Measurements from ENCODE around the gene VAMP4. TPM values are rescaled to one million over a fixed set of nuclear protein-coding genes. Genes with fewer than 3 reads are reported as not detected.

The VAMP4 gene
- total RNA-seq, 1 experiment from 2014 or later = 6.3 TPM

DNA sequence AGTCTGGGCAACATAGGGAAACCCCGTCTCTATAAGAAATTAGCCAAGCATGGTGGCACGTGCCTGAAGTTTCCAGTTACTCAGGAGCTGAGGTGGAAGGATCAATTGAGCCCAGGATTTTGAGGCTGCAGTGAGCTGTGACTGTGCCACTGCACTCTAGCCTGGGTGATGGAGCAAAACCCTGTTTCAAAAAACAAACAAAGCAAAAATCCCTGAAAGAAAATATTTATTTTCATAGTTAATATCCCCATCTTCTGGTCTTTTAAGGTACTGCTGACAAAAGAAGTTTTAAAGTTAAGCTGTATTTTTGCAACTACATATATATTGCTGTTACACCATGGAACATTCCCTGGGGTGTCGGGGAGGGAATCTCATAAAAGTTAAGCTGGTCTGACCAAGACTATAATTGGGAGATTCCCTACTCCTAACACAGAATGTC, 26.0 kb downstream of the VAMP4 start:
- H3K4me3 ChIP-seq (replicated peaks in 1 of 2; ENCODE audit: low read depth in 1 of 2, low read length in 2 of 2) = no peak overlapping the region
- no peaks in the 10 kb centered on the region for H3K9me3 ChIP-seq (ENCODE audit: control insufficient read depth in 1 of 2, insufficient read depth in 1 of 2, low read depth in 1 of 2, low read length in 2 of 2)
- H3K79me2 ChIP-seq (ENCODE audit: insufficient read depth, low read length) = no peaks in the 10 kb centered on the region
- H3K27ac ChIP-seq (ENCODE audit: low read depth, low read length) = no peak overlapping the region
- peak; percentile 49 for ATAC-seq
- H3K36me3 ChIP-seq (ENCODE audit: control insufficient read depth in 1 of 2, insufficient read depth in 2 of 2, low read length in 2 of 2) = no peaks in the 10 kb centered on the region
- BruUV-seq (replicated peaks) = no TSS peak
- ChIA-PET CTCF (interaction anchor here (0.6 to 2.2 kb wide), 15 partner anchors 9 to 634 kb away, joined by 3 to 26 read pairs (median 5); partner anchors contain the start of genes FMO4, MYOC and PRRC2C), POLR2A (no interaction called here), RAD21 (ENCODE audit: low non-redundant PET in 1 of 2, low total read pairs in 2 of 2, uncharacterized antibody in 2 of 2, unreplicated experiment in 2 of 2) (interaction anchor here (1.0 to 1.6 kb wide), 3 partner anchors 71 to 635 kb away, joined by 4 to 10 read pairs (median 7); no protein-coding TSS in a partner anchor)
- H4K20me1 ChIP-seq (ENCODE audit: insufficient read depth) = no peaks in the 10 kb centered on the region
- no peak overlapping the region for H3K9ac ChIP-seq (ENCODE audit: low read length)
- no peak overlapping the region for H2AFZ ChIP-seq (ENCODE audit: low read depth, low read length, poor library complexity, severe bottlenecking)
- no peaks in the 10 kb centered on the region for H3K9me2 ChIP-seq (ENCODE audit: insufficient read depth)
- DNase-seq (ENCODE audit: low read depth, low spot score) = no peak
- H3K4me1 ChIP-seq (ENCODE audit: control insufficient read depth in 1 of 2, insufficient read depth in 2 of 2, low read length in 2 of 2) = no peaks in the 10 kb centered on the region
- H3K27me3 ChIP-seq (ENCODE audit: insufficient read depth, low read length) = no peaks in the 10 kb centered on the region
- TF ChIP-seq, protein P1, sequence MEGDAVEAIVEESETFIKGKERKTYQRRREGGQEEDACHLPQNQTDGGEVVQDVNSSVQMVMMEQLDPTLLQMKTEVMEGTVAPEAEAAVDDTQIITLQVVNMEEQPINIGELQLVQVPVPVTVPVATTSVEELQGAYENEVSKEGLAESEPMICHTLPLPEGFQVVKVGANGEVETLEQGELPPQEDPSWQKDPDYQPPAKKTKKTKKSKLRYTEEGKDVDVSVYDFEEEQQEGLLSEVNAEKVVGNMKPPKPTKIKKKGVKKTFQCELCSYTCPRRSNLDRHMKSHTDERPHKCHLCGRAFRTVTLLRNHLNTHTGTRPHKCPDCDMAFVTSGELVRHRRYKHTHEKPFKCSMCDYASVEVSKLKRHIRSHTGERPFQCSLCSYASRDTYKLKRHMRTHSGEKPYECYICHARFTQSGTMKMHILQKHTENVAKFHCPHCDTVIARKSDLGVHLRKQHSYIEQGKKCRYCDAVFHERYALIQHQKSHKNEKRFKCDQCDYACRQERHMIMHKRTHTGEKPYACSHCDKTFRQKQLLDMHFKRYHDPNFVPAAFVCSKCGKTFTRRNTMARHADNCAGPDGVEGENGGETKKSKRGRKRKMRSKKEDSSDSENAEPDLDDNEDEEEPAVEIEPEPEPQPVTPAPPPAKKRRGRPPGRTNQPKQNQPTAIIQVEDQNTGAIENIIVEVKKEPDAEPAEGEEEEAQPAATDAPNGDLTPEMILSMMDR (IDR thresholded peaks at IDR 0.05 in 2 of 3, conservative IDR thresholded peaks at IDR 0.05 in 1 of 3; ENCODE audit: borderline replicate concordance in 1 of 3, insufficient read depth in 1 of 3, low read depth in 2 of 3, low read length in 2 of 3) = peak; percentile 23 to 53 (median 50); a peak in 4 of 6 replicates
- no peak for TF ChIP-seq POLR2A (IDR thresholded peaks at IDR 0.05; ENCODE audit: borderline replicate concordance, extremely low read depth, insufficient read depth, insufficient read length)
- peak; percentile 60 for TF ChIP-seq RAD21 (IDR thresholded peaks at IDR 0.05; ENCODE audit: low read depth)
- intact Hi-C loops (cut with micrococcal nuclease) = loop anchor here (1.0 to 10.0 kb wide), 3 partner anchors 71 to 631 kb away; partner anchors contain the start of gene FMO1
- H3K4me2 ChIP-seq (ENCODE audit: low read length) = no peak overlapping the region

DNA sequence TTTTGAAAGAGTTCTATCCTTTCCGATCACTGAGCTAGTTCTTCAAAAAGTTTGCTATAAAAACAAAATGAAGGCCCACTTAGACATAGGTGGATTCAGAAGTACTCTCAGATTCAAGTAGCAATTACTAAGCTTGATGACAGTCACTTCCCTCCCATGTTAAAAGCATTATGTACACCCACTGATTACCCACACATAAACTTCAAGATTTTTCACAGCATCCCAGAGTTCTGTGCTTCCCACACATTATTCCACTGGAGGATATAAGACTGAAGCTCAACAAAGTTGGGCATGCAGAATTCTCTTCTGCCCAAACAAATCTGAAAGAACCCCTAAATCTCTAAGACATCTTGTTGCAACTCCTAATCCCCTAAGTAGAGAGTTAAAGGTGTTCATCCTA, 29.5 kb downstream of the VAMP4 start:
- H3K79me2 ChIP-seq (ENCODE audit: insufficient read depth, low read length) = no peaks in the 10 kb centered on the region
- no peak for DNase-seq (ENCODE audit: low read depth, low spot score)
- no peak overlapping the region for H2AFZ ChIP-seq (ENCODE audit: low read depth, low read length, poor library complexity, severe bottlenecking)
- no peak overlapping the region for H3K4me3 ChIP-seq (replicated peaks in 1 of 2; ENCODE audit: low read depth in 1 of 2, low read length in 2 of 2)
- BruUV-seq (replicated peaks) = no TSS peak
- no peaks in the 10 kb centered on the region for H3K9me3 ChIP-seq (ENCODE audit: control insufficient read depth in 1 of 2, insufficient read depth in 1 of 2, low read depth in 1 of 2, low read length in 2 of 2)
- H3K27ac ChIP-seq (ENCODE audit: low read depth, low read length) = no peak overlapping the region
- intact Hi-C loops (cut with micrococcal nuclease) = loop anchor here (10.0 kb wide), 2 partner anchors 468 to 628 kb away; partner anchors contain the start of gene FMO1
- no peak overlapping the region for H3K9ac ChIP-seq (ENCODE audit: low read length)
- ChIA-PET POLR2A (no interaction called here), RAD21 (ENCODE audit: low non-redundant PET in 1 of 2, low total read pairs in 2 of 2, uncharacterized antibody in 2 of 2, unreplicated experiment in 2 of 2) (no interaction called here), CTCF (interaction anchor here (0.9 kb wide), 1 partner anchor 56 kb away, joined by 4 read pairs; no protein-coding TSS in a partner anchor)
- H3K9me2 ChIP-seq (ENCODE audit: insufficient read depth) = no peaks in the 10 kb centered on the region
- H3K4me2 ChIP-seq (ENCODE audit: low read length) = no peak overlapping the region
- H3K27me3 ChIP-seq (ENCODE audit: insufficient read depth, low read length) = no peaks in the 10 kb centered on the region
- no peak for ATAC-seq
- no peaks in the 10 kb centered on the region for H3K4me1 ChIP-seq (ENCODE audit: control insufficient read depth in 1 of 2, insufficient read depth in 2 of 2, low read length in 2 of 2)
- TF ChIP-seq, protein P1 (IDR thresholded peaks at IDR 0.05 in 2 of 3, conservative IDR thresholded peaks at IDR 0.05 in 1 of 3; ENCODE audit: borderline replicate concordance in 1 of 3, insufficient read depth in 1 of 3, low read depth in 2 of 3, low read length in 2 of 3) = no peak
- H3K36me3 ChIP-seq (ENCODE audit: control insufficient read depth in 1 of 2, insufficient read depth in 2 of 2, low read length in 2 of 2) = no peaks in the 10 kb centered on the region
- H4K20me1 ChIP-seq (ENCODE audit: insufficient read depth) = no peaks in the 10 kb centered on the region

Measured in HCT116 (cell line).